ENCODE results near the gene SESN3.
"Not testable (repeated sequence)": the region's sequence is repeated elsewhere in the genome, so short reads cannot be mapped to it uniquely, and the experiment has no call there.

The SESN3 gene

DNA sequence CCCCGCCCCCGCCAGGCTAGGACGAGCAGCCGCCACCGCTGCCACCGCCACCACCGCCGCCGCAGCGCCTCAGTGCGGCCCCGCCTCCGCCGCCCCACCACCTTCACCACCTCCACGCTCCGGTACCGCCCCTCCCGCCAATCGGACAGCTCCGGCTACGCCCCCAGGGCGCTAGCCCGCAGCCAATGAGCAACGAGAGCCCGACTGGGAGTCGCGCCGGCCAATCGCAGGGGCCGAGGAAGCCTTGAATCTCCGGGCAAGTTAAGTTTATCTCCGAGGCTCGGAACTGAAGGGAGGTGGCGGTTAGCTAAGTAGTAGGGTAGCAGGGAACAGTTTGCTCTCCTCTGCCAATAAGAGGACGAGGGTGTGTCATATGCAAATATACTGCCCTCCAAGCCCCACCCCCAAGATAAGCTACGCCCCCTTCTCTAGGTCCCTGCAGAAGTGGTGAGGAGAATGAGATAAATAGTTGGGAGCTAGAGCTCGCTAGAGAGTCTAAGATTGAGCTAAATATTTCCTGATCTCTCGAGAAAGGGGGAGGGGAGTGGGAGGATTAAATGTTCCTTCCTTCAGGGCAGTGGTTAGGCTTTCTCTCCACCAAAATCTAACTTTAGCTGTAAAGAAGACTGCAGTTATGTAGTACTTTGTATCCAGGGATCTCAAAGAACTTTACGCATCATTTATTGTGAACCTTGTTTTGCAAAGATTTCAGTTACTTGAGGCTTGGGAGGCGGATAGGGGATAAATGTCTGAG lies at the start of gene SESN3:
Gene SESN3, minus strand, starts transcription at position 76 of the 754 bp plus-strand sequence. CDS start 342 bp downstream, outside the sequence.
- DNase-seq (ENCODE audit: low spot score): peak; percentile 94

- DNase-seq (ENCODE audit: low spot score): peak; percentile 40
Measured at GRCh38 chr11:95279921-95280868, 49.2 kb upstream of the SESN3 start.

GRCh38 chr11:95277868-95278267 lies 46.9 kb upstream of the SESN3 start:
- no peak for DNase-seq (ENCODE audit: low spot score)

DNA sequence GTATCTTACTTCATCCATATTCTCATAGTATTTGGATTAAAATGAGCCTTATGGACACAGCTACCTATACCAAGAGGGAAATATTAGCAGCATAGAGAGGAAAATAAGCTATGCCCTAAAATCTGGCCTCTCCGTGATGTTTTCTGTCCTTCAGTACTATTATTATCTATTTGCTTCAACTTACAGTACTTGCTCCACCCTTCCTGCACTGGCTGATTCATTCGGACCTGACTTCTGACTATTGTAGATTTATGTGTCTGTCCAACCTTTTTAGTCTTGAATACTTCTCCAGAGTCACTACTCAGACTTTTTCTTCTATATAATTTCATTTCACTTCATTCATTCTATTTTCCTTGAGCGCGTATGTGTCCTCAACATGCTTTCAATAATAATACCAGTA lies 45.1 kb upstream of the SESN3 start:
- no peak for DNase-seq (ENCODE audit: low spot score)

GRCh38 chr11:95273618-95274017 lies 42.6 kb upstream of the SESN3 start:
- not testable (repeated sequence) for DNase-seq (ENCODE audit: low spot score)

GRCh38 chr11:95269036-95269819 lies 38.2 kb upstream of the SESN3 start:
- DNase-seq (ENCODE audit: low spot score): no peak

- no peak for DNase-seq (ENCODE audit: low spot score)
Measured at GRCh38 chr11:95268391-95268790, 37.4 kb upstream of the SESN3 start.

DNA sequence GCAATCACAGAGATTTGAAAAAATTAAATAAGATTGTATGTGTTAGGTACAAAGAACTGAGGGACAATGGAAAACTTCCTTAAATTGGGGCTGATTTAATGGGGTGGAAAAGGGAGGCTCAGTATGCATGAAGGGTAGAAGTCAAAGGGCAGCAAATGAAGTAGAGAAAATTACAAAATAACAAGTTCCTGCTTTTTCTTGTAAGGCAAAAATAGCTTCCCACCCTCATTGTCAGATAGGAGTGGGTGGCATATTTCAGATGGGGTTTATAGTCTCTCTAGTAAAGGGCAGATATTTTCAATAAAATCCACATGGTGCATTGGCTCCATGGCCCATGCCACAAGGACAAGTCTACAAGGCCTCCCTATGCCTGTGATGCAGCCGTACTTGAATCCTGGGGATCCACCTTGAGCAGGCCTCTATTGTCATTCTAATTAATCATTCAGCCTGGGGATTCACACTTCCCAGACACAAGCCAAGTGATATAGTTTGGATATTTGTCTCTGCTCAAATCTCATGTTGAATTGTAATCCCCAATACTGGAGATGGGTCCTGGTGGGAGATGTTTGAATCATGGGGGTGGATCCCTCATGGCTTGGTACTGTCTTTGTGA lies 36.7 kb upstream of the SESN3 start:
- no peak for DNase-seq (ENCODE audit: low spot score)

DNA sequence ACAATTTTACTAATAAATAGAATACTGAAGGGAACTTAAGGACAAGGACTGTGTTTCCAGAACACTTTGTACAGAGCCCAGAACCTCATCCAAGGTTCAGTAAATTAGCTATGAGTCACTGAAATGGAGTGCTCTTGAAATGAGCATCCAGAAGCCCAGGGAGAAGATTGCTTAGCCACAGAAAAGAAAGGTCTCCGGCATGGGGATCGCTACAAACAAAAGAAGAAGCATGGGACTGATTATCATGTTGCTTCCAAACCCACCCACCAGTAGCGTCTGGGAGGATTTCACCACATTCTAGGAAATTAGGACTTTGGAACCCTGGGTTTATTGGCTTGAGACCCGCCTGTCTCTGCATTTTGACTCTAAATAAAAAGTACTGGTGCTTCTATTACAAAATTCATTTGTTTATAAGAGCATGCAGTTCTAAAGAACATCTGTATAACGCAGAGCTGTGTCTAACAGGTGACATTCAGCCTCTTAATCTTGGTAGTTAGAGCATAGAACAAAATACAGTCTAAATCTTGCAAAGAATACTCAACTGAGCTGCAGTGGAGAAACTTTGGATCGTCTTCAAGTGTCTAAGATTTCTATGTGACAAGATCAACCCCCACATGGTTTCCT lies 35.9 kb upstream of the SESN3 start:
- DNase-seq (ENCODE audit: low spot score): no peak

GRCh38 chr11:95264881-95265280 lies 33.9 kb upstream of the SESN3 start:
- no peak for DNase-seq (ENCODE audit: low spot score)

DNA sequence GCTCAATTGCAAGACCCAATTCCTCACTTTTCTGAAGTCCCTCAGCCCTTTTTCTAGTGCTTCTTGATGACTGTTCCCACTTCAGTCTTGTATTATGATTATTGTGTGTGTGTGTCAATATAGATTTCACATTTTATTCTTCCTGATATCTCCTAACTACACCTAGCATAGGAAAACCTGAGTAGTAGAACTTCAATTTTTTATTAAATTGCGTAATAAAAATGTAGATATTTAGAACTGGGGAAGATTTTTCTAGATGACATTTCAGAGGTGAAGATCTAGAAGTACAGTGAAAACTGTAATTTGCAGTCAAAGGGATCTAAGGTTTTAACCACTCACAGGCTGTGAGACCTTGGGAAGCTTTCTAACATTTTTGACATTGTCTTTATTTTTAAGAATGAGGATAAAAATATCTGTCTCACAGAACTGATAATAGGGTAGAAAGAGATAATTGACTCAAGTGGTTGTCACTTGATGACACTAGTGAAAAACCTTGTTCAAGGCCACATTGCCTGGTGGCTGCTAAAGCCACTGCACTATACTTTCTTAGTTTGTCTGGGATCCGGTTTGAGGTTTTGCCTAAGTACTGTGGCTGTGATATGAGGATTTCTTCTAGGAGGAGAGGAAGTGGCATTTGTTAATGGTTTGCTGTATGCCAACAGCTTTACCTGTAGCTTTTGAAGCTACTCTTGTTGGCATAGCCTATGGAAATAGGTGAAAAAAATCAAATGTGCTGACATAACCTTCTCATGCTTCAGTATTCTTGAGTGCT lies 32.2 kb upstream of the SESN3 start:
- DNase-seq (ENCODE audit: low spot score): no peak

DNA sequence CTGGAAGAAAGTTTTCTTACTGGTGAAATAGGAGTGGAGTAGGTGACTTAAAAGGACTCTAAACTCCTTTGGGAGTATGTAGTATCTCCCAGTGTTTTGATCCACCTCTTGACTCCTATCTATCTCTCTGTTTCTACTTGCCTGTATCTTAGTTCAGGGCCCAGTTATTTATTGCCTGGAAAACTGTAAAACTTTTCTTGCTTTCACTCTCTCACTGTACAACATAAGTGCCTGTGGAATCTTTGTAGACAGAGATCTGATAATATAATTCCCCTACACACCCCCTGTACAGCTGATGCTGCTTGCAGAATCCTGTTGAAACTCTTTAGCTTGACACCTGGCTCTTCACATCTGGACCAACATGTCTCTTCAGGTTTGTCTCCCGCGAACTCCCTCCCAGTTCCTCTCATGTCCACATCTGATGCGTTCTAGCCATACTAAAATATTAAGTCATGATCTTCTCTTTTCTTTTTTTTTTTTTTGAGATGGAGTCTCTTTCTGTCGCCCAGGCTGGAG lies 26.5 kb upstream of the SESN3 start:
- DNase-seq (ENCODE audit: low spot score): no peak

DNA sequence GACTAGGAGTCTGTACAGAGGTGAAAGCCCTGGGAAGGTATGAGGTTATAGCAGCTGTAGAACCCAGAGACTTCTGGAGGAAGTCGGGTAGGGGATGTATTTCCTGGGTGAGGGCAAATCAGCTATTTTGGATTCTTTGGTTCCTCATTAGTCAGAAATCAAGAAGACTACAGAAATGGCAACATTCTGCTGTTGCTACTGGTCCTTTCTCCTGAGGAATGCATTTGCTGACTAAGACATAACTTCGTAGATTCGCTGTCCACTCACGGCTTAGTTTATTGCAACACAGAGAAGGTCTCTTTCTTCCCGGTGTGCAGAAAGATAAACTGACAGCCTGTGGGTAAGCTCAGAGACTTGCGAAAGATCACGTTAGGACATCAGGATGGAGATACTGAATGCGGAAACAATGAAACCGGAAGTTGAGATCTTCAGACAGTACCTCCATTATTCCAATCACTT lies 25.3 kb upstream of the SESN3 start:
- no peak for DNase-seq (ENCODE audit: low spot score)

DNA sequence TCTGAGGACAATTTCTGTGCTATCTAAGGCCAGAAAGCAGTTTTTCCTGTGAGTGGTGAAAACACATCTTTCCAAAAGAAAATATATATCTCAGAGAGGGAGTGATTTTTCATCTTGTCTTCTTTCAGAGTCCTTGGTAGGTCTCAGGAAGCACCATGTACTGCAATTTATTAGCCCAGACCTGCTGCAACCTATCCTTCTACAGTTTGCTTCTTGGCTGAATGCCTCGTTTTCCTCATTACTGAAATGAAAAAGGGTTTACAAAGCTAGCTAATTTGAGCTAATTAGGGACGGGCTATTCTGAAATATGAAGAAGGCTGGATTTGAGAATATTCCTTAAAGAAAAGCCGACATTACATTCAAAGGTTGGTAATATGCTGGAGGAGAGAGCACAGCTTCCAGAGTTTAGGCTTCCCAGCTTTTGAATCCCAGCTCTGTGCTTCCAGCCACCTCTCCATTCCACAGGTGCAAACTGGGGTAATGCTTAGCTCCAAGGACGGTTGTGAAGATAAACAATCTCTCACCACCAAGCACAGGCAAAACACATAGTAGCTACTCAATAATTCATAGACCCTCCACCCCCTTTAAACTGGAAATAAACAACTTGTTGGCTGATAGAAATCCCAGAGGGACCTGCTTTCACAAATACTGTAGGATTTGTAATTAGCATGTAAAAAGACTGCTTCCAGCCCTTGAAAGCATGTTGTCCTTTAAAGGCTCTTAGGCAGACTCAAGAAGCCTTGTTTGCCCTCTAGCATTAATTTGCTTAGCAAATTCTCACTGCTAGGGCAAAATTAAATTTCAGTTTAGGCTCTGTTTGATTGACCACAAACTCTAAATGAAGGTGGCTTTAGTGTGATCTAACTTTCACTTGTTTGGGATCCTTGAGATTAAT lies 24.5 kb upstream of the SESN3 start:
- DNase-seq (ENCODE audit: low spot score): peak; percentile 21

DNA sequence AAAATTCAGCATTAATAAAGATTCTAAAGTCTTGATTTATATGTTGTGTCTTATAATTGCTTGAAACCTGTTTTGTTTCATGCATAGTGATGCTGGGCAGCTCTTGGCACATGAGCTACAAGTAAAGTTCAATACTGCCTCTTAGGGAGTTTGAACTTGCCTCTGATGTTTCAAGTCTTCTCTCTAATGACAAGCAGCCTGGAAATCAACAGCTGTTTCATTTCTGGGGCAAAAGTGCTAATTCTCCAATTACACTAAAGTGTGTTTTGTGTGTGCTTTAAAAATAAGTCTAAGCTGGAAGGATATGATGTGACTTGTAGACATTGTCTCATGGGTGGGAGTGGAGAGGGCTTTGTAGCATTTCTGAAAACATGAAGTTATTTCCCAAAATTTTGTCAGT lies 23.7 kb upstream of the SESN3 start:
- no peak for DNase-seq (ENCODE audit: low spot score)

- DNase-seq (ENCODE audit: low spot score): peak; percentile 79
Measured at GRCh38 chr11:95254131-95254704, 23.2 kb upstream of the SESN3 start.

- DNase-seq (ENCODE audit: low spot score): no peak
Measured at GRCh38 chr11:95253141-95253540, 22.1 kb upstream of the SESN3 start.

DNA sequence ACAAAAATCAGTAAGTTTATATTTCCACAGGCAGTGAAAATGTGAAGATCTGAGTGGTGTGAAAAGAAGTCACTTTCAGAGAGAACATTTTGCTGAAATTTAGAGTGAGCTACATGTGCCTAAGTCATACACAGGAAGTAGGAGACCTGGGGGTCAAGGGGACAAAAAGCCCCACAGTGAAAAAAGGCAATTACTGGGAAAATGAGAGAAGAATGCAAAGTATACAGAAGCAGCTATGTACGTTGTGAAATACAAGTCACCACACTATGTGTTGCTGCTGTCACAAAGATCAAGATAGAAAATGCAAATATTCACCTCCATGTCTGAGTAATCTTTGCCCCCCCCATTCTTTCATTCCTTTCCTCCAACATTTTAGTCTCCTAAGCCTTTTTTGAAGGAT lies 21.6 kb upstream of the SESN3 start:
- no peak for DNase-seq (ENCODE audit: low spot score)

DNA sequence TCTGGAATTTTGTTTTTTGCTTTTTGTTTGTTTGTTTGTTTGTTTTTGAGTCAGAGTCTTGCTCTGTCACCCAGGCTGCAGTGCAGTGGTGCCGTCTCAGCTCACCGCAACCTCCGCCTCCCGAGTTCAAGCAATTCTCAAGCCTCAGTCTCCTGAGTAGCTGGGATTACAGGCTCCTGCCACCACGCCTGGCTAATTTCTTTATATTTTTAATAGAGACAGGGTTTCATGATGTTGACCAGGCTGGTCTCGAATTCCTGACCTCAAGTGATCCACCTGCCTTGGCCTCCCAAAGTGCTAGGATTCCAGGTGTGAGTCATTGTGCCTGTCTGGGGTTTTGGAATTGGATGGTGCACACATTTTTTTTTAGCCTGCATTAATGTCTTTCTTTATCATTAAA lies 20.9 kb upstream of the SESN3 start:
- DNase-seq (ENCODE audit: low spot score): not testable (repeated sequence)

Measured in iPS-NIHi11 (cell line).